ENCODE results near the gene MTREX.
A peak's percentile ranks its signal among the peaks of the same experiment; 100 is the strongest.

The MTREX gene

DNA sequence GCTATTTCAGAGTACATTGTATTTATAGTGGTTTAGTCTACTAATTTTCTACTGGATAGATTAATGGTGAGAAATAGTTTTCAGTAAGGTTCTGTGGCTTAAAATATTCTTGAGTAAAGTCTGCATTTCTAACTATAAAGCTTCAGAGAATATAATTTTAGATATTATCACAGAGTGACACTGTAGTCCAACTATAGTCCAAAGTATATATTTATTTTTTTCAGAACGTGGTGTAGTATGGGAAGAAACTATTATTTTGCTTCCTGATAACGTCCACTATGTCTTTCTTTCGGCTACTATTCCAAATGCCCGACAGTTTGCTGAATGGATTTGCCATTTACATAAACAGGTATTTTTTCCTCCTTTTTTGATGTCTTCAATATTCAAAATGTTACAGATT is 35.3 kb downstream of the MTREX start:
- TF ChIP-seq POLR2A (IDR thresholded peaks at IDR 0.05; ENCODE audit: low read depth, low read length) = no peak
- no peak for DNase-seq (ENCODE audit: insufficient read length, low spot score)
- peak; percentile 6 for FAIRE-seq

DNA sequence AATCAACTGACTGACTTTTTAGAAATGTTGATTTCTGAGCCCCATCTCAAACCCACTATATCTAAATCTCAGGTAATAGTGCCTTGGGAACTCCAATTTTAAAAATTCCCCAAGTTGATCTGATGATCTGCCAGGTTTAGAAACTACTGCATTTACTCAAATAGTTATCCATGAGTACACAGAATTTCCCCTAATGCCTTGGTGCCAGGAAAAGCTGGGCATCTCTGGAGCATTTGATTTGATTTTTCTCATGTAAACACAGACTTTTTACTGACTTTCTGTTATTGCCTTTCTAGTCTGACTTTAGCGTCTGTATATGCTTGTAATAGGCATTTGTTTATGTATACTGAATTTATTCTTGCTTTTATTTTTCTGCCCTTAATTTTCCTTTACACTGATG is 35.8 kb downstream of the MTREX start:
- no peak for TF ChIP-seq POLR2A (IDR thresholded peaks at IDR 0.05; ENCODE audit: low read depth, low read length)
- FAIRE-seq (no peak), DNase-seq (ENCODE audit: insufficient read length, low spot score) (no peak)

DNA sequence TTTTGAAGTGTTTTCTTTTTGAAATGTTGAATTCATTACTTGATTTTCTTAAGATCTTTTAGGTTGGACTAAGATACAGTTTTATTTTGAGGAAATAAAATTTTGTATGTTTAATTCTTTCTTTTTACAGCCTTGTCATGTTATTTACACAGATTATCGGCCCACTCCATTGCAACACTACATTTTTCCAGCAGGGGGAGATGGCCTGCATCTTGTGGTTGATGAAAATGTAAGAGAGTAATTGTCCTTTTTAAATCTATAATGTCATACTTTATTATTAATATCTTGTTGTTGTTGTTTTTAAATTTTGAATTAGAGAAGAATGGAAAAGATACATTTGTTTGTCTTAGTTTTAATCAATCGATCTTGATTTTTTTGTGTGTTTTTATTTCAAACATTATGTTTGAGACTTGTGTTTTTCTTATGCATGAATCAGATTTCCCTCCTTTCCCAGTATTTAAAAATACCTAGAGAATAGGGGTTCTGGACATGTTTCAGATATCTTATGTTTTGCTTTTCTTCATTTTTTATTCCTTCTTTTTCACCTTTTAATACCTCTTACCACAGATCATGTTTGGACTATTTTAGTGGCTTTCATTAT is 36.7 kb downstream of the MTREX start:
- TF ChIP-seq POLR2A (IDR thresholded peaks at IDR 0.05; ENCODE audit: low read depth, low read length) = no peak
- FAIRE-seq = peak; percentile 83
- DNase-seq (ENCODE audit: insufficient read length, low spot score) = no peak

DNA sequence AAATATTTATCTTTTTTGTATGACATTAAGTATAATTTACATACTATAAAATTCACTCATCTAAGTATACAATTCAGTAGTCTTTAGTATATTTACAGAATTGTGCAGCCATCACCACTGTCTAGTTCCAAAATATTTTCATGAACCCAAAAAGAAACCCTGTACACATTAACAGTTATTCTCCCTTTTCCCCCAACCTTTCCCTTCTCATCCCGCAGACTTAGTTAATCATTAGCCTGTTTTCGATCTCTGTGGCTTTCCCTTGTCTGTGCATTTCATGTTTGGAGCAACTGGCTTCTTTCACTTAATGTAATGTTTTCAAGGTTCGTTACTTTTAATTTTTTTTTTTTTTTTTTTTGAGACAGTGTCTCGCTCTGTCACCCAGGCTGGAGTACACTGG is 37.5 kb downstream of the MTREX start:
- no peak for DNase-seq (ENCODE audit: insufficient read length, low spot score)
- TF ChIP-seq POLR2A (IDR thresholded peaks at IDR 0.05; ENCODE audit: low read depth, low read length) = no peak
- no peak for FAIRE-seq

DNA sequence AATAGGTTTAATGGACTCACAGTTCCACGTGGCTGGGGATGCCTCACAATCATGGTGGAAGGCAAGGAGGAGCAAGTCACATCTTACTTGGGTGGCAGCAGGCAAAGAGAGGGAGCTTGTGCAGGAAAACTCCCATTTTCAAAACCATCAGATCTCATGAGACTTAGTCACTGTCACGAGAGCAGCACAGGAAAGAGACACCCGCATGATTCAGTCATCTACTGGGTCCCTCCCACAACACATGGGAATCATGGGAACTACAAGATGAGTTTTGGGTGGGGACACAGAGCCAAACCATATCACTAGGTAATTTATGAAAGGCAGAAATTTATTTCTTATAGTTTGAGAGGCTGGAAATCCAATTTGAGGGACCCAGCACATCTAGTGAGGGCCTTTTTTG is 40.0 kb downstream of the MTREX start:
- FAIRE-seq (no peak), DNase-seq (ENCODE audit: insufficient read length, low spot score) (no peak)
- no peak for TF ChIP-seq POLR2A (IDR thresholded peaks at IDR 0.05; ENCODE audit: low read depth, low read length)

DNA sequence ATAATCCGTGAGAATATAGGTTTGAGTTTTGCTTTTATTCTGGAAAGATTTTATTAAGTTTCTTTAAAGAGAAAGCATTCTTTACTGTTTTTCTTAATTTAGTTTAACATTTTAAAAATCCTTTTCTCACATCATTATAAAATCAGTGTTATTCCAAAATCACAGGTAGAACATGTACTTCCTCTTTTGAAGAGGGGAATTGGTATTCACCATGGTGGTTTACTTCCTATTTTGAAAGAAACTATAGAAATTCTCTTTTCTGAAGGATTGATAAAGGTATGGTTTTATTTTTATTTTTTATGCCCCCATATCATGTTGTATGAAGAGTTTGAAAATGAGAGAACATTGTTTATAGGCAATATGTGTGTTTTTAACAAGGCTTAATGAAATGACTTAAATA is 43.0 kb downstream of the MTREX start:
- DNase-seq (ENCODE audit: insufficient read length, low spot score) (no peak), FAIRE-seq (no peak)
- TF ChIP-seq POLR2A (IDR thresholded peaks at IDR 0.05; ENCODE audit: low read depth, low read length) = no peak

DNA sequence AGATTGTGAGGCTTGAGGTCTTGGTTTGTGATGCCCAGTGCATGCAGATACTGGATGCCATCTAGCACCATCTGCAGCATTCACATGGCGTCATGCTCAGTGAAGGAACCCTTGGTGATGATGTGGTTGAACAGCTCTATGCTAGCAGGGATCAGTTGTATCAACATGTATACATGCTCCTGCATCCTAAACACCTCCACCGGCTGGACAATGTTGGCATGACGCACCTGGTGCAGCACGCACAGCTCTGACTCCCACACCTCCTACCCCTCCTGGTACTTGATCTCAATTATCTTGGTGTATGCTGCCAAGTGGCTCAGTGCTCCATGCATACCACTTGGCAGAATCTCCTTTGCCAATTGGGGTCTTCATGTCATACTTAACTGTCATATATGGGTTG is 49.1 kb downstream of the MTREX start:
- no peak for TF ChIP-seq POLR2A (IDR thresholded peaks at IDR 0.05; ENCODE audit: low read depth, low read length)
- no peak for FAIRE-seq
- no peak for DNase-seq (ENCODE audit: insufficient read length, low spot score)

DNA sequence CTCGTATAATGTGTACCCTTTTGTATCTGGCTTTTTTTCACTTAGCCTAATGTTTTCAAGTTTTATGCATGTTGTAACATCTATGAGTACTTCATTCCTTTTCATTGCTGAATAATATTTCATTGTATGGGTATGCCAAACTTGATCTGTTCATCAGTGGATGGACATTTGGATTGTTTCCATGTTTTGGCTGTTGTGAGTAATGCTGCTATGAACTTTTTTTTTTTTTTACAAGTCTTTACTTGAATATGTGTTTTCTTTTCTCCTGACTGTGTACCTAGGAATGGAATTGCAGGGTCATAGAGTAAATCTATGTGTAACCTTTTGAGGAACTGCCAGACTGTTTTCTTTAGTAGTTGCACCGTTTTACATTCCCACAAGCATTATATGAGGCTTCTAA is 52.4 kb downstream of the MTREX start:
- FAIRE-seq (peak; percentile 80), DNase-seq (ENCODE audit: insufficient read length, low spot score) (no peak)
- no peak for TF ChIP-seq POLR2A (IDR thresholded peaks at IDR 0.05; ENCODE audit: low read depth, low read length)

DNA sequence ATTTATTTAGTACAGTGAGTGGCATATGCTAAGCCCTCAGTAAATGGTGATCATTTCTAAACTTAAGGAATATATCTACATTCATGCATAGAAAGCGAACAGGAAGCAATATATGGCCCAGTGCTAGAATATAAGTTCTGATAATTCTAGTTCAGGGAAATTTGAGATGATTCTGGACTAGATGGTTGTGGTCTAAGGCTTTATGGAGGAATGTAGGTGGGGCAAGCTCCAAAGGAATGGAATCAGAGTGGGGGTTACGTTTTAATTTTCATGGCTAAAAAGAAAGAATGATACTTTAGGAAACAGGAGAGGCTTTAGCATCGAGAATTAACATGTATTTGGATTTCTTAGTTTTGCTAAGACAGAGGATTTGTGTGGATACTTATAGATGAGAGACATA is 56.1 kb downstream of the MTREX start:
- DNase-seq (ENCODE audit: insufficient read length, low spot score) (no peak), FAIRE-seq (no peak)
- no peak for TF ChIP-seq POLR2A (IDR thresholded peaks at IDR 0.05; ENCODE audit: low read depth, low read length)

DNA sequence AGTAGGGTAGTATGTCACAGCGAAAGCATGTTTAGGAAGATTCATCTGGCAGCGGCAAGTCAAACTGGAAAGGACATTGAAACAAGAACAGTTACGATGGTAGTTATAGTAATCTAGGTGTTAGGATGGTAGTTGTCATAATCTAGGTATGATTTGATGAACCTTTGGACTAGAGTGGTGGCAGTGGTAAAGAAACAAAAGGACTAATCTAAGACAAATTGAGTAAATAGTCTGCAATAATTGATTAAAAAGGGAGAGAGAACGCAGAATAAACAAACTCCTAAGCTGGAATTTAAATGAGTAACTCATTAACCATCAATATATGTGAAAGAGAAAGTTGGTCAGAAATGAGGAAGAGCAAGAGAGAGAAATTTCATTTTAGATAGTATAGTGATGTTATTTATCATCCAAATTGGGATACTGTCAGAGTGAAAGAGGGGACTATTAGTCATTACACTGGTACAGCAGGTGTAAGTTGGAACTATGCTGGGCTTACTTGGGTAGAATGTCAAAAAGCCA is 56.8 kb downstream of the MTREX start:
- DNase-seq (ENCODE audit: insufficient read length, low spot score) (no peak), FAIRE-seq (no peak)
- TF ChIP-seq POLR2A (IDR thresholded peaks at IDR 0.05; ENCODE audit: low read depth, low read length) = no peak

DNA sequence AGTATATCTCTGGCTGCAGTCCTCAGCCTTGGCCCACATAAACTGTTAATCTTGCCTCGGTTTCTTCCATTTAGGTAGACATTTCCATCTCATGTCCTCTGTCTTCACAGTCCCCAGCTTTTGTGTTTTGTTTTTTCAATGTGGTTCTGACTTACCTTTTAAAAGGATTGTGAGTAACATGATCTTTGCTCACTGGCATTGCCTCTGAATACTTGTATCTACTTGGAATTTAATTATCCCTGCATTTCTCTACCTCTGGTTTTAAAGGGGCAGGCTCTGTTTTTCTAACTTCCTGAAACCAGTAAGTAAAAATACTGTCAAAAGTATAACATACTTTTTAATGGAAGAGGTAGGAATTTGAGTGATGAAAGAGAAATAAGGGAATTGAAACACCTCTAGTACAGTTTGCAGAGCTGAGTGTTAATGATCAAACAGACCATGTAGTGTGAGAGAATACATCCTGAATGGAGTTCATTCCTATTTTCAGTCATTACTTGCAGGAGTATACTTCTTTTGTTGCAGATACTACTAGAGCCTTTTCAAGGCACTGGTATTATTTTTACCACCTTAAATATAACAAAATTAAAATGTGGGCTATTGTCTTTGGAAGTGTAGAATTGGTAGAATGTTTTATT is 62.6 kb downstream of the MTREX start:
- no peak for FAIRE-seq
- no peak for DNase-seq (ENCODE audit: insufficient read length, low spot score)
- TF ChIP-seq POLR2A (IDR thresholded peaks at IDR 0.05; ENCODE audit: low read depth, low read length) = no peak

DNA sequence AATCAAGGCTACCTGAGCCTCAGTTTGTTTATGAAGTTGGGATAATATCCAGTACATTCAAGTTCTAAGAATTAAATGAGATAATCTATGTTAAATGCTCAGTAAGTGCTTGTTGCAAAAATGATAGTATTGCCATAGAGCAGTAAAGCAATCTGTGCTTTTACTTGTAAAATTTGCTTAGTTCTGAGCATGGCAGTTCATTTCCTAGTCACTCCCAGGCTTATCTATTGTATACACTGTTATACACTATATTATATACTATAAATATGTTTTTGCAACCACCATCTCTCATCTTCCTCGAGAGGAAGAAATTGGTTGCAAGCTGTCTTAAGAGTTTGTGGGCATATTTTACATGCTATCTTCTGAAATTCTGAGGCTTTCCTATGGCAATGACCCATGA is 63.4 kb downstream of the MTREX start:
- TF ChIP-seq POLR2A (IDR thresholded peaks at IDR 0.05; ENCODE audit: low read depth, low read length) = no peak
- DNase-seq (ENCODE audit: insufficient read length, low spot score) (no peak), FAIRE-seq (no peak)

DNA sequence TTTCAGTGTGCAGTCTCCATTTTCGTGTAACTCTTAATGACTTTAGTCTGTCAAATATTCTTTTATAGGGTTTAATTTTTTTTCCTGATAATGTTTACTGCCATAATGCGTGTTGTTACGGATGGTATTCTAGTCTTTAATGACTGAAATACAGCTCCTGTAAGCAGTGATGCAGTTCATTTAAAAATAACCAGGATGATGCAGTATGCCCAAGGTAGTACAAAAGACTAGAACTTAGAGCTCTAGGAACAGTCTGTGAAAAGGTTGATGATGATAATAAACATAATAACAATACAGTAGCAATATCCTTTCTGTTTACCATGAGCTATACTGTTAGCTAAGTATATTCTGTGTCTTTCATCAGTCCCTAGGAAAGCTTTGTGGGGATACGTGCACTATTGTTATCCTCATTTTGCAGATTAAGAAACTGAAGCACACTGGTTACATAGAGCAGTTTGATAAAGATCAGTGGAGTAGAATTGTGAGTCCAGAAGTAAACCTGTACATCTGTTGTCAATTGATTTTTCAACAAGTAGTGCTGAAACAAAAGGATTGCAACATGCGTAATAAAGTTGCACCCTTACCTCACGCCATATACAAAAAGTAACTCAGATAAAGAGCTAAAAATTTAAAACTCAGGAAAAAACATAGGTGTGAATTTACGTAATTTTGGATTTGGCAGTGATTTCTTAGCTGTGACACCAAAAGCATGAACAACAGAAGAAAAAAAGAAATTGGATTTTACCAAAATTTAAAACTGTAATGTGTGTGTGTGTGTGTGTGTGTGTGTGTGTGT is 64.5 kb downstream of the MTREX start:
- no peak for TF ChIP-seq POLR2A (IDR thresholded peaks at IDR 0.05; ENCODE audit: low read depth, low read length)
- no peak for FAIRE-seq
- DNase-seq (ENCODE audit: insufficient read length, low spot score) = no peak

DNA sequence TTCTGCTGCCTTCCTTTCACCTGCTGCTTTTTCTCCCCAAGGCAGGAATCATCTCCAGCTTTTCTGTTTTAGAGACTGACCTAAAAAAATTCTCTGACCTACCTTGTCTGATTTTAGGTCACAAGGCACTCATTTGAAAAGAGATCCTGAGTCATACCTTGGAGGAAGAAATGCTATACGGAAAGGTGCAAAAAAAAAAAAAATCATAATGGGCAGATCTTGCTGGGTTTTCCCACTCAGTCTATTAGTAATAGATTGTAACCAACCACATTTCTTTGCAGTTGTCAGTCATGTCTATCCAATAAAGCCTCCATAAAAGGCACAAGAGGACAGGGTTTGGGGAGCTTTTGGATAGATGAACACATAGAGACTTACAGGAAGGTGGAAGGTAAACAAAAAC is 70.0 kb downstream of the MTREX start:
- no peak for TF ChIP-seq POLR2A (IDR thresholded peaks at IDR 0.05; ENCODE audit: low read depth, low read length)
- FAIRE-seq (no peak), DNase-seq (ENCODE audit: insufficient read length, low spot score) (no peak)

DNA sequence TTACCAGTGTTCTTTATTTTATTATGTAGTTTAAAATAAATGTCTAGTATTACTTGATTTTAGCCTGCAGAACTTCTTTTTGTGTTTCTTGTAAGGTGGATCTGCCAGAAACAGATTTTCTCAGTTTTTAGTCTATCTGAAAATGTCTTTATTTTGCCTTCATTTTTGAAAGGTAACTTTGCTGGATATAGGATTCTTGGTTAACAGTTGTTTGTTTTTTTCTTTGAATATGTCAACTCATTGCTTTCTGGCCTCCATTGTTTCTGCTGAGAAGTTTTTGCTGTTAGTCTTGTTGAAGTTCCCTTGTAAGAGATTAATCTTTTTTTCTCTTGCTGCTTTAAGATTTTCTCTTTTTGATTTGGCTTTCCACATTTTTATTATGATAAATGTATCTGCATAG is 75.5 kb downstream of the MTREX start:
- no peak for DNase-seq (ENCODE audit: insufficient read length, low spot score)
- FAIRE-seq = no peak
- TF ChIP-seq POLR2A (IDR thresholded peaks at IDR 0.05; ENCODE audit: low read depth, low read length) = no peak

All from H54 (cell line).